K562 (cell line): ENCODE results near the gene SMURF1. TPM values are rescaled to one million over a fixed set of nuclear protein-coding genes. Genes with fewer than 3 reads are reported as not detected.

Source experiments
- ATAC-seq: fragments of 200-7000 bp; cut with Tn5 transposase; 3 replicates; pipeline ENCODE4 v1.9.1; 2020; ENCODE audit warnings: moderate library complexity
- BruUV-seq: library from RNA; stranded (reverse); fragments of 400-500 nt; replicated peaks from 2 replicates; lab custom pipeline; 2021; lab: Mats Ljungman, UMichigan
- CTCF ChIA-PET: fragments of 300-600 bp; formaldehyde crosslinking; extraction: SDS; loops from one replicate; lab custom pipeline; 2021; ENCODE audit warnings: low intra/inter-chr PET ratio; lab: Yijun Ruan, JAX
- POLR2A ChIA-PET: fragments of 300-600, 350-650 bp; sonication (Branson Sonifier 250); formaldehyde crosslinking; extraction: SDS; loops from one replicate; lab custom pipeline; 2021; ENCODE audit warnings: antibody characterized with exemption, inconsistent platforms; lab: Yijun Ruan, JAX
- DNase-seq, 4 experiments: peaks; one replicate each; pipeline versions ENCODE4 v3.0.0 to v3.0.0-alpha.2; 2011 to 2018; ENCODE audit warnings: low spot score in 3 of 4, mixed read lengths in 3 of 4; ENCODE audit errors: extremely low read depth in 1 of 4
- FAIRE-seq: peaks from 2 replicates; lab custom pipeline; 2011; peaks lifted over from hg19 to GRCh38; lab: Jason Lieb, UNC
- H2AFZ ChIP-seq: 2 replicates; pipeline ENCODE4 v1.6.0; 2011; ENCODE audit warnings: low read depth, low read length, control low read depth, inconsistent platforms
- H3K27ac ChIP-seq: fragments of 200-600 bp; 3 replicates; pipeline ENCODE4 v1.8.0; 2011; ENCODE audit warnings: low read depth, mild to moderate bottlenecking, control low read depth, inconsistent platforms, low read length, moderate library complexity, mixed read lengths; ENCODE audit errors: extremely low read depth
- H3K27me3 ChIP-seq, 2 experiments: fragments of 300-600 bp in 1 of 2; 2 replicates in 1 of 2; 3 replicates in 1 of 2; pipeline versions ENCODE4 v1.6.0 to v1.8.0; 2011; ENCODE audit warnings: inconsistent platforms in 2 of 2, low read length in 2 of 2, mild to moderate bottlenecking in 1 of 2, mixed read lengths in 1 of 2, moderate library complexity in 1 of 2; ENCODE audit not compliant: control insufficient read depth in 2 of 2, insufficient read depth in 2 of 2
- H3K36me3 ChIP-seq: fragments of 300-600 bp; 3 replicates; pipeline ENCODE4 v1.8.0; 2011; ENCODE audit warnings: mild to moderate bottlenecking, low read length, inconsistent platforms; ENCODE audit not compliant: control insufficient read depth, insufficient read depth
- H3K4me1 ChIP-seq, 2 experiments: fragments of 200-600 bp in 1 of 2; replicated peaks in 1 of 2; 2 replicates in 1 of 2; 3 replicates in 1 of 2; pipeline versions ENCODE4 v1.5.1 to v1.8.0; 2011; ENCODE audit warnings: inconsistent platforms in 2 of 2, low read length in 2 of 2, mild to moderate bottlenecking in 1 of 2, mixed read lengths in 1 of 2, moderate library complexity in 1 of 2; ENCODE audit not compliant: control insufficient read depth in 2 of 2, insufficient read depth in 2 of 2
- H3K4me2 ChIP-seq: 2 replicates; pipeline ENCODE4 v1.6.1; 2011; ENCODE audit warnings: low read length, control low read depth, inconsistent platforms, mixed read lengths; ENCODE audit not compliant: insufficient read depth
- H3K4me3 ChIP-seq: fragments of 200-600 bp; sonication (generic), shearing (Covaris generic); 2 replicates; pipeline ENCODE4 v1.5.1; 2016; ENCODE audit warnings: control low read depth, inconsistent platforms
- H3K79me2 ChIP-seq: fragments of 200-600 bp; 3 replicates; pipeline ENCODE4 v1.8.0; 2011; ENCODE audit warnings: low read length, inconsistent platforms; ENCODE audit not compliant: control insufficient read depth, insufficient read depth
- H3K9ac ChIP-seq, 2 experiments: 2 replicates each; pipeline versions ENCODE4 v1.6.0 to v1.6.1; 2011; ENCODE audit warnings: low read depth in 2 of 2, low read length in 2 of 2, control low read depth in 1 of 2, inconsistent platforms in 1 of 2, mild to moderate bottlenecking in 1 of 2, mixed read lengths in 1 of 2; ENCODE audit not compliant: insufficient read depth in 1 of 2
- H3K9me1 ChIP-seq: one replicate; pipeline ENCODE4 v1.6.0; 2011; ENCODE audit warnings: inconsistent platforms, mild to moderate bottlenecking, low read length, moderate library complexity; ENCODE audit not compliant: control insufficient read depth, insufficient read depth
- H3K9me3 ChIP-seq: replicated peaks from 2 replicates; pipeline ENCODE4 v1.5.1; 2011; ENCODE audit warnings: low read depth, low read length, inconsistent platforms; ENCODE audit not compliant: control insufficient read depth, insufficient read depth
- H4K20me1 ChIP-seq: replicated peaks from 2 replicates; pipeline ENCODE4 v1.6.1; 2011; ENCODE audit warnings: low read length, inconsistent platforms, mixed read lengths; ENCODE audit not compliant: control insufficient read depth, insufficient read depth
- EWSR1 ChIP-seq: fragments of 450-650 bp; IDR thresholded peaks from 2 replicates; pipeline ENCODE4 v1.6.1; 2018; ENCODE audit warnings: borderline replicate concordance, mild to moderate bottlenecking, low read depth, moderate library complexity; ENCODE audit not compliant: partially characterized antibody
- MXD1 ChIP-seq: fragments of 250-450 bp; sonication (Bioruptor Pico); IDR thresholded peaks from 2 replicates; pipeline ENCODE4 v1.8.0; 2021; ENCODE audit warnings: borderline replicate concordance, mild to moderate bottlenecking, moderate library complexity; ENCODE audit not compliant: poor library complexity, severe bottlenecking
- RBM39 ChIP-seq: fragments of 200-400 bp; formaldehyde crosslinking; optimal IDR thresholded peaks from 2 replicates; pipeline ENCODE3; 2018; ENCODE audit warnings: low read depth, low read length
- RUNX1 ChIP-seq: sonication (generic); IDR thresholded peaks from 2 replicates; pipeline ENCODE4 v1.6.1; 2016; ENCODE audit warnings: antibody characterized with exemption, low read depth
- SNRNP70 ChIP-seq: fragments of 200-400 bp; formaldehyde crosslinking; optimal IDR thresholded peaks from 2 replicates; pipeline ENCODE3; 2017; ENCODE audit warnings: low read depth, low read length
- TAF1 ChIP-seq: IDR thresholded peaks from 2 replicates; pipeline ENCODE4 v1.6.1; 2011; ENCODE audit warnings: mild to moderate bottlenecking, low read length, moderate library complexity; ENCODE audit not compliant: insufficient read depth, control insufficient read depth, severe bottlenecking; ENCODE audit errors: extremely low read depth
- WGBS: fragments of 100-300 bp; shearing (Covaris generic); methylation state at CpG from one replicate; pipeline ENCODE4 v1.1.6; 2016; ENCODE audit warnings: low coverage, mixed read lengths; ENCODE audit not compliant: insufficient coverage; ENCODE audit errors: missing lambda C conversion rate; 5-methylcytosine and 5-hydroxymethylcytosine counted together
- in situ Hi-C: fragments of 300-500 bp; cut with MboI; formaldehyde crosslinking; loops from 4 replicates; pipeline ENCODE4 v1.15.0; 2018; ENCODE audit warnings: inconsistent platforms, mixed read lengths
- intact Hi-C: fragments of 100-400 bp; cut with micrococcal nuclease; formaldehyde crosslinking; loops from 2 replicates; pipeline ENCODE4 v1.14.2; 2022
- polyA plus RNA-seq, 8 experiments: library from polyadenylated mRNA; depleted of rRNA in 4 of 8; stranded (reverse) in 5 of 8; unstranded in 3 of 8; fragments of >200 nt; fragmentation: Nextera tagmentation in 2 of 8; fragmentation: Illumina TruSeq in 1 of 8; extraction: Ambion mirVana in 2 of 8; extraction: Trizol in 1 of 8; gene quantifications; 2 replicates each; pipeline versions ENCODE4 v1.2.1 to v1.2.3, GENCODE V29; 2011 to 2014; ENCODE audit warnings: inconsistent platforms in 1 of 8, missing spikeins in 1 of 8
- total RNA-seq, 7 experiments: library from RNA; depleted of rRNA in 6 of 7; stranded (reverse); fragments of >200 nt in 6 of 7; fragmentation: Illumina TruSeq in 2 of 7; extraction: Trizol in 2 of 7; gene quantifications; 2 replicates each; pipeline versions ENCODE4 v1.2.1 to v1.2.3, GENCODE V29; 2011 to 2021; ENCODE audit warnings: low replicate concordance in 1 of 7

SMURF1 gene
- total and polyA plus RNA-seq, 9 of the 15 experiments (the other 6 are each of a cell fraction or from before 2014, with no cell fraction given): 1.0 to 20.1 (median 12.6) TPM

GRCh38 chr7:99123571-99124033, 20.3 kb downstream of the SMURF1 start:
- TF ChIP-seq TAF1: no peak
- TF ChIP-seq SNRNP70: no peak
- TF ChIP-seq RBM39: no peak
- no peak for TF ChIP-seq RUNX1
- TF ChIP-seq EWSR1: no peak
- TF ChIP-seq MXD1: no peak
- no peaks in the 10 kb centered on the region for H3K27me3 ChIP-seq
- no peak overlapping the region for H3K9ac ChIP-seq
- H2AFZ ChIP-seq: no peak overlapping the region
- DNase-seq (no peak), FAIRE-seq (no peak), ATAC-seq (no peak)
- WGBS: 43% methylated on average over 1 of the region's 1 CpG
- no peaks in the 10 kb centered on the region for H4K20me1 ChIP-seq
- peaks cover 74% of the 10 kb centered on the region for H3K79me2 ChIP-seq
- H3K4me3 ChIP-seq: no peak overlapping the region
- H3K27ac ChIP-seq: no peak overlapping the region
- POLR2A ChIA-PET: interaction anchor here (1.0 to 1.4 kb wide), 2 partner anchors 11 to 14 kb away, joined by 3 to 5 read pairs; no protein-coding TSS in a partner anchor
- BruUV-seq: no TSS peak
- CTCF ChIA-PET: no interaction called here
- no peaks in the 10 kb centered on the region for H3K9me3 ChIP-seq
- H3K4me2 ChIP-seq: no peak overlapping the region
- H3K9me1 ChIP-seq: no peaks in the 10 kb centered on the region
- intact Hi-C loops: no loop called here
- peaks cover 8 to 36% of the 10 kb centered on the region in 2 experiments; a peak in 4 of 5 replicates for H3K4me1 ChIP-seq
- in situ Hi-C loops: no loop called here
- H3K36me3 ChIP-seq: 0 out of 3 replicates have a peak, but pooled peaks cover 4% of the 10 kb centered on the region
